OCI-LY7 (cell line): ENCODE results near the gene DHRSX.
"Not testable (repeated sequence)": the region's sequence is repeated elsewhere in the genome, so short reads cannot be mapped to it uniquely, and the experiment has no call there.

Experiments
- CTCF ChIP-seq: fragments of 200-600 bp; sonication (generic); conservative IDR thresholded peaks from 2 replicates; pipeline ENCODE4 v1.5.1; 2014; ENCODE audit warnings: mild to moderate bottlenecking, antibody characterized with exemption, low read length, moderate library complexity, mixed read lengths
- EZH2phosphoT487 ChIP-seq: fragments of 200-600 bp; sonication (generic); IDR thresholded peaks from 2 replicates; pipeline ENCODE4 v1.6.1; 2018; ENCODE audit warnings: low read depth, borderline replicate concordance, mild to moderate bottlenecking, mixed run types, antibody characterized with exemption, low read length, moderate library complexity, mixed read lengths

- TF ChIP-seq CTCF, EZH2phosphoT487: not testable (repeated sequence)
Measured at GRCh38 chrX:2241496-2241895, 259.3 kb downstream of the DHRSX start.
